HEK293T (cell line): ENCODE measurements around the gene MPND.

Experiments
- ARNT ChIP-seq: fragments of 450-650 bp; IDR thresholded peaks from 2 replicates; pipeline ENCODE4 v1.6.1; 2017; ENCODE audit warnings: mild to moderate bottlenecking
- BHLHE40 ChIP-seq: fragments of 450-650 bp; IDR thresholded peaks from 2 replicates; pipeline ENCODE4 v1.6.1; 2016; ENCODE audit warnings: mild to moderate bottlenecking, moderate library complexity, borderline replicate concordance
- CTBP1 ChIP-seq: fragments of 450-650 bp; IDR thresholded peaks from 2 replicates; pipeline ENCODE4 v1.6.1; 2016; ENCODE audit warnings: borderline replicate concordance
- NFRKB ChIP-seq: fragments of 450-650 bp; IDR thresholded peaks from 2 replicates; pipeline ENCODE4 v1.6.1; 2016; ENCODE audit warnings: mild to moderate bottlenecking, moderate library complexity
- SP1 ChIP-seq: fragments of 450-650 bp; IDR thresholded peaks from 2 replicates; pipeline ENCODE4 v1.6.1; 2017
- TARDBP ChIP-seq: fragments of 450-650 bp; IDR thresholded peaks from 2 replicates; pipeline ENCODE4 v1.6.1; 2016

- no peak for TF ChIP-seq NFRKB
- TF ChIP-seq BHLHE40: no peak
- TF ChIP-seq TARDBP: no peak
- TF ChIP-seq SP1: no peak
- no peak for TF ChIP-seq CTBP1
- TF ChIP-seq ARNT: no peak
Observed at GRCh38 chr19:4322942-4323665, 20.3 kb upstream of the MPND start.
